ENCODE data around the gene ARSH.
"Not testable (repeated sequence)": the region's sequence is repeated elsewhere in the genome, so short reads cannot be mapped to it uniquely, and the experiment has no call there.

ARSH gene

DNA sequence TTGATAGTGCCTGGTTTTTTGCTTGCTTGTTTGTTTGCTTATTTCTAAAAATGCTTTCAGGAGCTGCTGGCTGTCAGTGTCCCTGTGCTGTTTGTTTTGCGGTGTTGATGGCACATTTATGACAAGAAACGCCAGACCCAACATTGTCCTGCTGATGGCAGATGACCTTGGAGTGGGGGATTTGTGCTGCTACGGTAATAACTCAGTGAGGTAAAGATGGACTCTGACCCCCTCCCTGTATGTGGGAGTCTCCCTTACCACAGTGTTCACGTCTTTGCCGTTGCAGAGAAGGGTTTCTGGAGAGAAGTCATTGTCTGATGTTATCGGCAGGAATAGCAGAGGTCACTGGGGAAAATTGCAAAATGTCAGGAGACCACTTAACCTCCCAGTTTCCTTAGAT lies at the start of gene ARSH:
Gene ARSH, plus strand, starts transcription at position 52 of the 400 bp plus-strand sequence. Its CDS starts 67 bp downstream, at position 119.
- no peak for DNase-seq (ENCODE audit: low read depth in 2 of 3, low spot score in 2 of 3)

GRCh38 chrX:2958199-2958598 lies 48.1 kb upstream of the ARSH start:
- DNase-seq (ENCODE audit: low read depth in 2 of 3, low spot score in 2 of 3): no peak

- no peak for DNase-seq (ENCODE audit: low read depth in 2 of 3, low spot score in 2 of 3)
Observed at GRCh38 chrX:2960861-2961515, 45.4 kb upstream of the ARSH start.

DNA sequence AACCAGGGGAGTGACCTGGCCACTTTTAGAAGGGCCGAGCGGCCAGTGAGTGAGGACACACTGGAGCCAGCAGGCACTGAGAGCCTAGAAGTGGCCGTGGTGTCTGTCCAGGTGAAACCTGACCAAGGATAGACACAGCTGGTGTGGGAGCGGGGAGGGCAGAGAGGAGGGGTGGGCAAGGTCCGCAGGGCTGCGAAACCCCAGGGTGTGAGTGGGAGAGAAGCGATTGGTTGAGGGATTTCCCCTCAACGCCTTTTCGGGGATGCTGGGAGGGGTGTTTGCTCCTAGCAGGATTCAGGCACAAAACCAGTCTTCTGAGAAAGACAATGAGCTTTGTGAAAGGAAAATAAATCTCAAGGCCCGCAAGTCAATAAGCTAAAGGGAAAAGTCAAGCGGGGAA lies 44.0 kb upstream of the ARSH start:
- no peak for DNase-seq (ENCODE audit: low read depth in 2 of 3, low spot score in 2 of 3)

DNA sequence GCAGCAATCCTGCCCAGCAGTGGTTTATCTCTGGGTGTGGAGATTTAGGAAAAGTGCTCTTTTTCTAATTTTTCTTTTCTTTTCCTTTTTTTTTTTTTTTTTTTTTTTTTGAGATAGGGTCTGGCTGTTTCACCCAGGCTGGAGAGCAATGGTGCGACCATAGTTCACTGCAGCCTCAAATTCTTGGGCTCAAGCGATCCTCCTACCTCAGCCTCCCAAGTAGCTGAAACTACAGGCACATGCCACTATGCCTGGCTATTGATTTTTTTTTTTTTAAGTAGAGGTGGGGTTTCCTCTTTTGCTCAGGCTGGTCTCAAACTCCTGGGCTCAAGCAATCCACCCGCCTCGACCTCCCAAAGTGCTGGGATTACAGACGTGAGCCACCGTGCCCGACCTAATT lies 42.9 kb upstream of the ARSH start:
- not testable (repeated sequence) for DNase-seq (ENCODE audit: low read depth in 2 of 3, low spot score in 2 of 3)

DNA sequence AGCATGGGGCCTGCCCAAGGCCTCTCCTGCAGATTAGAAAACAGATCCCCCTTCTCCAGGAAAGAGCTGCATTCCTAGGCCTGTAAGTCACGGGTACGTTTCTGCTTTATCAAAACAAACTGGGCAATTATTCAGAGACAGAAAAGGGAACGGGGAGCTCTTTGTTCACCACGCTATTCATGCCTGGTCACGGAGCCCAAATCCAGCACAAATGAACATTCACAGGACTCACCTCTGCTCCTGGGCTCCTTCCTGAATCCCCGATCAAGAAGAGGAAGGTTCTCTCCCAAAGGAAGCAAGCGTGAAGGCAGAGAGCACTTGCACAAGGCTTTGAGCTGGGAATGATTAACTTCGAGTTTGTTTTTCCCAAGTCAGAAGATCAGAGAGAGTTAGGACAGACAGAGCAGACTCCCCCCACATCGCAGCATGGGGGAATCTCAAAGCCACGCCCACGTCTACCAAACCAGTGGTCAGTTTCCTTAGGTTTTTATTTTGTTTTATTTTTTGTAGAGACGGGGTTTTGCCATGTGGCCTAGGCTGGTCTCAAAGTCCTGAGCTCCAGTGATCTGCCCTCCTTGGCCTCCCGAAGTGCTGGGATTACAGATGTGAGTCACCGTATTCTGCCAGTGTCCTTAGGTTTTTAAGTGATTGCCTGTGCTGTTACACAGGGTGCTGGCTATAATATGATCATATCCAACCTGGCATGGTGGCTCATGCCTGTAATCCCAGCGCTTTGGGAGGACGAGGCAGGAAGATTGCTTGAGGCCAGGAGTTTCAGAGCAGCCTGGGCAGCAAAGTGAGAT lies 42.2 kb upstream of the ARSH start:
- DNase-seq (ENCODE audit: low read depth in 2 of 3, low spot score in 2 of 3): not testable (repeated sequence)

- no peak for DNase-seq (ENCODE audit: low read depth in 2 of 3, low spot score in 2 of 3)
Observed at GRCh38 chrX:2965965-2966364, 40.4 kb upstream of the ARSH start.

GRCh38 chrX:2967012-2967411 lies 39.3 kb upstream of the ARSH start:
- no peak for DNase-seq (ENCODE audit: low read depth in 2 of 3, low spot score in 2 of 3)

DNA sequence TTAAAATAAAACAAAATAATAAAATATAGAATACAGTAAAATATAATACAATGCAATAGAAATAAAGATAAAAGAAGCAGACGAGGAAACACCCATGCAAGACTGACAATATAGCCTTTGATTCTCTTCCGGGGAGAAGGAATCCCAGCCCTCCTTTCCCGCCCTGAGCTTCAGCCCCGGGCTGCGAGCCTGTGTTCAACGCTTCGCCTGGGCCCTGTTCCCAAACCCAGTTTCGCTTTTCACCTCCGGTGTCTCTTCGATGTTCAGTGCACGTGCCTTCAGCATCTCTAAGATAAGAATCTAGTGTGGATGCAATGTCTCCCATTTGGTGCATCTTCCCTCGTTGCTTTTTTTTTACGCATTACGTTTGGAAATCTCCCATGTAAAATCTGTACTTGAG lies 38.8 kb upstream of the ARSH start:
- DNase-seq (ENCODE audit: low read depth in 2 of 3, low spot score in 2 of 3): no peak

DNA sequence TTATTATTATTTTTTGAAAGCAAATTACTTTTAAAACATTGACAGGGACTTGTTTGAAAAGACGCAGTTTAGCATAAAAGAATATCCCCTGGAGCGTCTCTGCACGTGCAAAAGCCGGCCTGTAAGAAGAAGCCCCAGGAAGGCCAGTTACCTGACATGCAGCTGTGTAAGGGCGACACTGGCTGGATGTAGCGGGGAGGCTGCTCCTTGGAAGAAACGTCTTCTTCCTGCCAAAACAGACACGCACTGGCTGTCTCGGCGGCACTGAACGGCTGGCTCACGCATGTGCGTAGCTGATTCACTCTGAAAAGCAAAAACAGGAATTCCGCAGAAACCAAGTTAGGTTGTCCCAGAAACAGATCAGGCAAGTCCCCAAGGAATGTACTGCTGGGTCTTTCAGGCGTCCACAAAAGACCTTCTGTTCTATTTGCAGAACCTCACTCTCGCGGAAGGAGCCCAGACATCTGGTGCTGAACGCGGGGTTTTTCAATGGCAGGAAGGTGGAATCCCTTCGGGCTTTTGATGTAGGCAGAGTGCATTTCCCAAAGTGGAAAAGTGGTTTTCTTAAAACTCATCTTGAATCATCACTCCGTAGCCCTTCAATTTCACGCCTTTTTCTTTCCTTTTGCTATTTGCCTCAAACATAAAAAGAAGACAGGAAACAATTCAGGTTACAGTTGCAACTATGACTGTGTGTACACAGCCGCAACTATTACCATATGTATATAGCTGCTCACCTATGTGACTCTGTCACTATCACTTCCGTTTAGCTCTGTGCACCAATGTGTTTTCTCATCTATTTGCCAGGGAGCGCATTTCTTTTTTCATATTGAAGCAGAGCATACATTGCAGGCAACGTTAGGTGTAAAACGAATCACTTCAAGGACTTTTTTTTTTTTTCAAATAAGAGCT lies 38.1 kb upstream of the ARSH start:
- DNase-seq (ENCODE audit: low read depth in 2 of 3, low spot score in 2 of 3): no peak

GRCh38 chrX:2969021-2969420 lies 37.3 kb upstream of the ARSH start:
- DNase-seq (ENCODE audit: low read depth in 2 of 3, low spot score in 2 of 3): no peak

GRCh38 chrX:2972391-2972790 lies 34.0 kb upstream of the ARSH start:
- no peak for DNase-seq (ENCODE audit: low read depth in 2 of 3, low spot score in 2 of 3)

GRCh38 chrX:2974961-2975360 lies 31.4 kb upstream of the ARSH start:
- no peak for DNase-seq (ENCODE audit: low read depth in 2 of 3, low spot score in 2 of 3)

DNA sequence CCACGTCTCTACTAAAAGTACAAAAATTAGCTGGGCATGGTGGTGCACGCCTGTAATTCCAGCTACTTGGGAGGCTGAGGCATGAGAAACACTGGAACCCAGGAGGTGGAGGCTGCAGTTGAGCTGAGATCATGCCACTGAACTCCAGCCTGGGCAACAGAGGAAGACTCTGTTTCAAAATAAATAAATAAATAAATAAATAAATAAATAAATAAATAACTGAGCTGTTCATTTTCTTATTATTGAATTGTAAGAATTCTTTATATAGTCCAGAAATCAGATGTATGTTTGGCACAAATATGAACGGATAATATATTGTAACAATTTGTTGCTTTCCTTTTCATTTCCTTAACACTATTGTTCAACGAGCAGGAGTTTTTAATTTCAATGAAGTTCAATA lies 27.7 kb upstream of the ARSH start:
- DNase-seq (ENCODE audit: low read depth in 2 of 3, low spot score in 2 of 3): not testable (repeated sequence)

- no peak for DNase-seq (ENCODE audit: low read depth in 2 of 3, low spot score in 2 of 3)
Observed at GRCh38 chrX:2984342-2984741, 22.0 kb upstream of the ARSH start.

DNA sequence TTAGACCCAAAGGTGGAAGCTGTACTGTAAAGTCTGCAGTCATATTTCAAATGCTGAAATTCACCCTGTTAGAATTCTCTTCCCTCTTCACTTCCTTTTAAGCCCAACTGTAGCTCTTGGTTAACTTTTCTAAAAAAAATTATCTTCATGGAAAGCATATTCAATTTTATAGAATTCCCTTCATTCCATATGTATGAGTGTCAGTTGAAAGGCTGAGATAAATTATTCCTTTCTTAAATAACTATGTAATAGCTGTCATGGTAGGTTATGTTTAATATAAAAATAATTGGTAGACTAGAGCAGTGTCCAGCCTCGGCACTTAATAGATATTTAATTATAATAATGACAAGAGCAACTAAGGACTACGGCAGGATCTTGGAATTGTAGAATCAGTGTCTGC lies 16.8 kb upstream of the ARSH start:
- no peak for DNase-seq (ENCODE audit: low read depth in 2 of 3, low spot score in 2 of 3)

DNA sequence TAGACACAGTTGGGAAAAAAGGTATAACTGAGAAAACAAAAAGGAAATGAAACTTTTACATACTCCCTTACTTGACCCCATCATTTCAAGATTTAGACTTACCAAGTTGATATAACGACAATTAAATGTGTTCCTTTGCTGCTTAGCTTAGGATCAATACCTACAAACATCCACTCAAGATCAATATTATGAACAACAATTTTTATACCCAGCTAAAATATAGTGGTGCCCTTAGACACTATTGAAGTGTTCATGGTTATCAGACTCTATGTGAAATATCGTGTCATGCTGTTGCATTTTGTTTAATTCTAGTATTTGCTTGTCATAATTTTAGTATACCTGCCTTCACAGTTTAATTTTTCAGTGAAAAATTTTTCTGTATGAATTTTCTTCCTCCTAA lies 4.2 kb downstream of the ARSH start:
- DNase-seq (ENCODE audit: low read depth in 2 of 3, low spot score in 2 of 3): no peak

DNA sequence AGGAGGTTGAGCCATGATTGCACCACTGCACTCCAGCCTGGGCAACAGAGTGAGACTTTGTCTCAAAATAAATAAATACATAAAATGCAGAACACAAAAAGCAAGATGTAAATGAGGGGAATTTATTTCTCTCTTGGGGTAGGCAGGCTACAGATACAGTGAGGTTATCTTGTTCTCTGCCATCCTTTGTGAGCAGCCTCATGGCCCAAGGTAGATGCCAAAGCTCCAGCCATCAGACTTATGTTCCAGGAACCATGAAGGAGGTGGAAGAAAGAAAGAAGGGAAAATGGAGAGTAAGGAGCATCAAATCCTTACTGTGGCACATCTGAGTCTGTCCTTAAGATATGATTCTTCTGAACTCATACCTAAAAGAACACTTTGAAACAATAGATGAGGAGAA lies 11.1 kb downstream of the ARSH start:
- no peak for DNase-seq (ENCODE audit: low read depth in 2 of 3, low spot score in 2 of 3)

DNA sequence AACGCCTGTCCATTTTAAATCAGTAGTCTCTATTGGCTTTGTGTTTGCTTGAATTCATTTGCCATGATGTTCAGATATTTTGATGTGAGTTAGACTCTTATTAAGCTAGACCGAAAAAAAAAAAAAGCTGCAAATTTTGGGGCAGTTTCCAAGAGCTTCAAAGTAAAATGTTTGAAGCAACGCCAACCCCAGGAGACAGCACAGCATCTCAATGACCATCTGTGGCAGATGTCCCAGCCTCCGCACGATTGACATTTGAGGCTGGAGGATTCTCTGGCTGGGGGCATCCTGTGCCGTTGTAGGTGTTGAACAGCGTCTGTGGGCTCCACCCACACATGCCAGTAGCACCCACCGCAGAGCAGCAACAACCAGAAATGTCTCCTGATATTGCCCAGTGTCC lies 17.8 kb downstream of the ARSH start:
- DNase-seq (ENCODE audit: low read depth in 2 of 3, low spot score in 2 of 3): no peak

DNA sequence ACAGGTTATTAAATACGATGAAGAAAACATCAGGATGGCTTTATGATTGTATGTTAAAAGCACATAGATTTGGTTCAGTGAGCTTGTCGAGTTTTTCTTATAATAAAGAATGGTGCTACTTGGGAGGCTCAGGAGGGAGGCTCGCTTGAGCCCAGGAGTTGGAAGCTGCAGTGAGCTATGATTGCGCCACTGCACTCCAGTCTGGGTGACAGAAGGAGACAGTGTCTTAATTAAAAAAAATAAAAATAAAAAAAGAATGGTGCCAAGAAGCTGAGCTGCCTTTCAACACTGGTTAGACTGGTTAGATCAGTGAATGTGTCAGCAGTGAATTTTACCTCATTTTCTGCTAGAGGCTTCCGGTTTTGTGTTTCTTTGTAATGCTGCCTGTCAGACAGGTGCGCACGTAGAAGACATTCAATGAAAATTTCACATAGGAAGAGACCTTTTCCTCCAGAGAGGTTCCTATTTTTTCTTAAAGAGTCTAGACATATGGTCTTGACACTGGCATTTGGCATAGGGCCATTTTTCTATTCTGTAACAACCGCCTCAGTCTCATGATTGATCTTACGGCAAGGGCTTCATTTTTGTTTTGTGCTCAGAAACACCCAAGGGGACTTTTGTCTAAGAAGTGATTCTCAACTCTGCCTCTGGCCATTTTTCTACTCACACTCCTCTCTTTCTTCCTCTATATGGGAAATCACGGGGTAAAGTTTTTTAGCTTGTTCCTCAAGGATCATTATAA lies 19.9 kb downstream of the ARSH start:
- DNase-seq (ENCODE audit: low read depth in 2 of 3, low spot score in 2 of 3): no peak

DNA sequence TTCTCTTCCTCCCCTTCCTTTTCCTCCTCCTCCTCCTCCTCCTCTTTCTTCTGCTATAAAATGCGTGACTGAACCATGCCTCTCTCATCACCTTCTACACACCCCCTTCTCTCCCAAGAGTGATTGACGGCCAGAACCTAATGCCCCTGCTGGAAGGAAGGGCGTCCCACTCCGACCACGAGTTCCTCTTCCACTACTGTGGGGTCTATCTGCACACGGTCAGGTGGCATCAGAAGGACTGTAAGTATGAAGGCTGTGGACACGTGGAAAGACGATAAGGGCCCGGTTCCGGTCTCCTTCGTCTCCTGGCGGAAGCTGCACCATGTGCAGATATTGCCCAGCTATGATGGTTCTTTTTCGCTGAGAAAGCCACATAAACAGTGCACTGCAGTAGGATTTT lies 22.8 kb downstream of the ARSH start:
- no peak for DNase-seq (ENCODE audit: low read depth in 2 of 3, low spot score in 2 of 3)
